ENCODE data around the gene CERK. TPM values are rescaled to one million over a fixed set of nuclear protein-coding genes. Genes with fewer than 3 reads are reported as not detected.

The CERK gene
- total and polyA plus RNA-seq, 9 of the 15 experiments (the other 6 are each of a cell fraction or from before 2014, with no cell fraction given) = 1.1 to 14.9 (median 8.7) TPM

DNA sequence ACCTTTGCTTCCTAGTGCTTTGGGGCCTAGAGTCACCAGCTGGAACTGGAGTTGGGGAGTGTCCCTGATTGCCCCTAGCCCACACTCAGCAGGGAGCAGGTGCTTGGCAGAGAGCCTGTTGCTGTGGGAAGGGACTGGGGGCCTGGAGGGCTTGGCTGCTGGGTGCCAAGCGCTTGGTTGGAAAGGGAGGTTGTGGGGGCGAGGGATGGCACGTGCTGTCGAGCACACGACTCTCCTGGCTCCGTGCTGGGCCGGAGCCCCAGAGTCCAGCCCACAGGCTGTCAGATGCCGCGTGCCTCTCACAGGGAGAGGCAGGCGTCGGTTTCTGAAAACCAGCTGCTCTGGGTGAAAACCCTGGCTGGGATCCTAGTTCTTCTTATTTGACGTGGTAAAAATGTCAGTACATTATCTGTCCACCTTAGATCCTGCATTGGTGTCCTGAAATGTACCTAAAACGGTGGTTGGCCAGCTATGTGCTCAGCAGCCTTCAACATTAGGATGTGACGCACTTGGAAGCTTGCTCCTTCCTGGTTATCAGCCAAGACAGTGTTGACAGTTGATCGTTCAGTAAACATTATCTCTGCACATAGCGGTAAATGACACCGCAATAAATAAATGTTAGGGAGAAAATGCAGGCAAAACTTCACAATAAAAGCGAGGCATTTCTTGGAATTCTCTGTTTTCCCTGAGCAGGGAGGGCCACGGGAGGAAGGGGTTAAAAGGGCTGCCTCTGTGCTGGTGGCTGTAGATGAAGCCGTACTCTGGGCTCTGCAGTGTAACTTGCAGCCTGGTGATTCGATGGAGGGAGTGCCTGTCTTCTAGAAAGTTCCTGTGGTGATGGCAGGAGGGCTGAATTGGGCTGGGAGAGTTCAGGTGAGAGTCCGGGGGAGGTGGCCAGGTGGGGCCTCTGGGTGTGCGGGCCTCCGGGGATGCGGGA, 88.6 kb downstream of the CERK start (continued):
- TF ChIP-seq ZBTB7A (IDR thresholded peaks at IDR 0.05; ENCODE audit: borderline replicate concordance, control insufficient read depth, low read depth, low read length) (no peak), HDAC3 (IDR thresholded peaks at IDR 0.05; ENCODE audit: borderline replicate concordance, partially characterized antibody) (no peak), ZNF133 (CRISPR knock-in tag; IDR thresholded peaks at IDR 0.05) (no peak), SMARCE1 (IDR thresholded peaks at IDR 0.05) (peak; percentile 45; the same call in 1 of the 2 replicates), ZBTB17 (CRISPR knock-in tag; IDR thresholded peaks at IDR 0.05) (no peak), BCL6 (CRISPR knock-in tag; IDR thresholded peaks at IDR 0.05) (no peak), THRAP3 (IDR thresholded peaks at IDR 0.05; ENCODE audit: borderline replicate concordance) (no peak), ZBTB8A (IDR thresholded peaks at IDR 0.05; ENCODE audit: partially characterized antibody) (no peak), ZSCAN29 (IDR thresholded peaks at IDR 0.05) (no peak), ZNF830 (CRISPR knock-in tag; IDR thresholded peaks at IDR 0.05) (no peak), ILF3 (IDR thresholded peaks at IDR 0.05; ENCODE audit: borderline replicate concordance) (no peak), ZNF668 (CRISPR knock-in tag; IDR thresholded peaks at IDR 0.05) (no peak)
- TF ChIP-seq, protein P1, sequence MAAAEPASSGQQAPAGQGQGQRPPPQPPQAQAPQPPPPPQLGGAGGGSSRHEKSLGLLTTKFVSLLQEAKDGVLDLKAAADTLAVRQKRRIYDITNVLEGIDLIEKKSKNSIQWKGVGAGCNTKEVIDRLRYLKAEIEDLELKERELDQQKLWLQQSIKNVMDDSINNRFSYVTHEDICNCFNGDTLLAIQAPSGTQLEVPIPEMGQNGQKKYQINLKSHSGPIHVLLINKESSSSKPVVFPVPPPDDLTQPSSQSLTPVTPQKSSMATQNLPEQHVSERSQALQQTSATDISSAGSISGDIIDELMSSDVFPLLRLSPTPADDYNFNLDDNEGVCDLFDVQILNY (CRISPR knock-in tag; IDR thresholded peaks at IDR 0.05) = no peak
- TF ChIP-seq, protein P2, sequence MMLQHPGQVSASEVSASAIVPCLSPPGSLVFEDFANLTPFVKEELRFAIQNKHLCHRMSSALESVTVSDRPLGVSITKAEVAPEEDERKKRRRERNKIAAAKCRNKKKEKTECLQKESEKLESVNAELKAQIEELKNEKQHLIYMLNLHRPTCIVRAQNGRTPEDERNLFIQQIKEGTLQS (IDR thresholded peaks at IDR 0.05) = no peak
- TF ChIP-seq, protein P2 (CRISPR knock-in tag; conservative IDR thresholded peaks at IDR 0.05) = no peak
- TF ChIP-seq, protein P3, sequence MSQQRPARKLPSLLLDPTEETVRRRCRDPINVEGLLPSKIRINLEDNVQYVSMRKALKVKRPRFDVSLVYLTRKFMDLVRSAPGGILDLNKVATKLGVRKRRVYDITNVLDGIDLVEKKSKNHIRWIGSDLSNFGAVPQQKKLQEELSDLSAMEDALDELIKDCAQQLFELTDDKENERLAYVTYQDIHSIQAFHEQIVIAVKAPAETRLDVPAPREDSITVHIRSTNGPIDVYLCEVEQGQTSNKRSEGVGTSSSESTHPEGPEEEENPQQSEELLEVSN (IDR thresholded peaks at IDR 0.05; ENCODE audit: borderline replicate concordance in 1 of 2, extremely low read depth in 1 of 2, insufficient read depth in 1 of 2, insufficient read length in 1 of 2, low read depth in 1 of 2, low read length in 1 of 2, poor library complexity in 1 of 2, severe bottlenecking in 1 of 2) = peak in 1 of 2 experiments; percentile 80
- TF ChIP-seq, protein P4, sequence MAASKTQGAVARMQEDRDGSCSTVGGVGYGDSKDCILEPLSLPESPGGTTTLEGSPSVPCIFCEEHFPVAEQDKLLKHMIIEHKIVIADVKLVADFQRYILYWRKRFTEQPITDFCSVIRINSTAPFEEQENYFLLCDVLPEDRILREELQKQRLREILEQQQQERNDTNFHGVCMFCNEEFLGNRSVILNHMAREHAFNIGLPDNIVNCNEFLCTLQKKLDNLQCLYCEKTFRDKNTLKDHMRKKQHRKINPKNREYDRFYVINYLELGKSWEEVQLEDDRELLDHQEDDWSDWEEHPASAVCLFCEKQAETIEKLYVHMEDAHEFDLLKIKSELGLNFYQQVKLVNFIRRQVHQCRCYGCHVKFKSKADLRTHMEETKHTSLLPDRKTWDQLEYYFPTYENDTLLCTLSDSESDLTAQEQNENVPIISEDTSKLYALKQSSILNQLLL (CRISPR knock-in tag; IDR thresholded peaks at IDR 0.05; ENCODE audit: borderline replicate concordance) = no peak
- TF ChIP-seq, protein P5, sequence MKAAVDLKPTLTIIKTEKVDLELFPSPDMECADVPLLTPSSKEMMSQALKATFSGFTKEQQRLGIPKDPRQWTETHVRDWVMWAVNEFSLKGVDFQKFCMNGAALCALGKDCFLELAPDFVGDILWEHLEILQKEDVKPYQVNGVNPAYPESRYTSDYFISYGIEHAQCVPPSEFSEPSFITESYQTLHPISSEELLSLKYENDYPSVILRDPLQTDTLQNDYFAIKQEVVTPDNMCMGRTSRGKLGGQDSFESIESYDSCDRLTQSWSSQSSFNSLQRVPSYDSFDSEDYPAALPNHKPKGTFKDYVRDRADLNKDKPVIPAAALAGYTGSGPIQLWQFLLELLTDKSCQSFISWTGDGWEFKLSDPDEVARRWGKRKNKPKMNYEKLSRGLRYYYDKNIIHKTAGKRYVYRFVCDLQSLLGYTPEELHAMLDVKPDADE (conservative IDR thresholded peaks at IDR 0.05; ENCODE audit: control insufficient read depth, low read depth, low read length) = no peak
- TF ChIP-seq, protein P6, sequence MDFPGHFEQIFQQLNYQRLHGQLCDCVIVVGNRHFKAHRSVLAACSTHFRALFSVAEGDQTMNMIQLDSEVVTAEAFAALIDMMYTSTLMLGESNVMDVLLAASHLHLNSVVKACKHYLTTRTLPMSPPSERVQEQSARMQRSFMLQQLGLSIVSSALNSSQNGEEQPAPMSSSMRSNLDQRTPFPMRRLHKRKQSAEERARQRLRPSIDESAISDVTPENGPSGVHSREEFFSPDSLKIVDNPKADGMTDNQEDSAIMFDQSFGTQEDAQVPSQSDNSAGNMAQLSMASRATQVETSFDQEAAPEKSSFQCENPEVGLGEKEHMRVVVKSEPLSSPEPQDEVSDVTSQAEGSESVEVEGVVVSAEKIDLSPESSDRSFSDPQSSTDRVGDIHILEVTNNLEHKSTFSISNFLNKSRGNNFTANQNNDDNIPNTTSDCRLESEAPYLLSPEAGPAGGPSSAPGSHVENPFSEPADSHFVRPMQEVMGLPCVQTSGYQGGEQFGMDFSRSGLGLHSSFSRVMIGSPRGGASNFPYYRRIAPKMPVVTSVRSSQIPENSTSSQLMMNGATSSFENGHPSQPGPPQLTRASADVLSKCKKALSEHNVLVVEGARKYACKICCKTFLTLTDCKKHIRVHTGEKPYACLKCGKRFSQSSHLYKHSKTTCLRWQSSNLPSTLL (IDR thresholded peaks at IDR 0.05) = no peak
